GM19043 (cell line): ENCODE results near the gene CALY.

ENCODE experiments used
- ATAC-seq: cut with Tn5 transposase; IDR thresholded peaks from one replicate; pipeline ENCODE4 v1.9.1; 2021; ENCODE audit warnings: low read depth; ENCODE audit not compliant: unreplicated experiment

The CALY gene

DNA sequence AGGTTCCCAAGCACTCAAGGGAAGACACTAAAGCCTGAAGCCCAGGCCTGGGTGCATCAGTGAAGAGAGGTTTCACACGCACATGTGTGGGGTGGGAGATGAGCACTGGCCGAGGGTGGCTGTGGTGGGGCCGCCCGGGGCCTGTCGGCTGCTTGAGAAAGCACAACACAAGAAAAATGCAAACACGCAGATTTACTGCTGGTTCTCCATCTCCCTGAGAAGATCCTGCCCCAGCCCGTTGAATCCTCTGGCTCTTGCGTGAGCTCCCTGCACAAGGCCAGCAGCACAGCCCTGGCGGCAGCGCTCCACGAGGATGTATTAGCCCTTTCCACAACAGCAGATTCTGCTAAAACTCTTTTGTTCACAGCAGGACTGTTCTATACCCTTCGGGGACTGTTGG is 21.8 kb downstream of the CALY start:
- ATAC-seq, result no peak

DNA sequence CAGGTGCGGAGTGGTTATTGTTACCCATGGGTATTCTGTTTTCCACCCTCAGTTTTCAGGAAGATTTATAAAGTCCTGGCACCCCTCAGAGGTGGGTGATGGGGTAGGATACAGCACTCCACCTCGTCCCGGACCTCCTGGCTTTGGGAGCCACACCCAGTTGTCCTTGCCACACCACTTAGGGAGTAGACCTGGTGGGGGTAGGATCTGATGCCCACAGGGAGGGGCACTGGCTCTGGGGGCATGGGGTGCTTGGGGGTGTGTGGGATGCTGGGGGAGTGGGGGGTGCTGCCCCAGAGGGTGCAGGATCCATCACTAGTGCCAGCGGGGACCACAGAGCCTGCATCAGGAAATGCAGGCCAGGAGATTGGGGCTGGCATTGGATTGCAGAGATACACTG is 23.5 kb downstream of the CALY start:
- ATAC-seq, result no peak

DNA sequence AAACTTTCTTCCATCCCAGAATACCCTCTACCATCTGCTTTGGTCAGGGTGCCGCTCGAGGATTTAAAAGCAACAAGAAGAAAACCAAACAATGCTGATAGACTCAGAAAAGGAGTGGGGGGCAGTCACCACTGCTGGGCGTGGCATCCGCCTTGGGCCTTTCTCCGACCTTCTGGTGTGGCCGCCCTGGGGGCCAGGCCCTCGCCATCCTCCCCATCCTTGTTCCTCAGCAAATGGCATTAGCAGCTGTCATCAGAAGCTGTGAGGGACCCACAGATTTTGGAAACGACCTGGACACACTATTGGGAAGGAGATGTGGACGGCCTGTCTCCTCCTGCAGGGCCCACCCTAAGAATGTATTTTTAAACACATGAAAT is 23.9 kb downstream of the CALY start:
- no peak for ATAC-seq

DNA sequence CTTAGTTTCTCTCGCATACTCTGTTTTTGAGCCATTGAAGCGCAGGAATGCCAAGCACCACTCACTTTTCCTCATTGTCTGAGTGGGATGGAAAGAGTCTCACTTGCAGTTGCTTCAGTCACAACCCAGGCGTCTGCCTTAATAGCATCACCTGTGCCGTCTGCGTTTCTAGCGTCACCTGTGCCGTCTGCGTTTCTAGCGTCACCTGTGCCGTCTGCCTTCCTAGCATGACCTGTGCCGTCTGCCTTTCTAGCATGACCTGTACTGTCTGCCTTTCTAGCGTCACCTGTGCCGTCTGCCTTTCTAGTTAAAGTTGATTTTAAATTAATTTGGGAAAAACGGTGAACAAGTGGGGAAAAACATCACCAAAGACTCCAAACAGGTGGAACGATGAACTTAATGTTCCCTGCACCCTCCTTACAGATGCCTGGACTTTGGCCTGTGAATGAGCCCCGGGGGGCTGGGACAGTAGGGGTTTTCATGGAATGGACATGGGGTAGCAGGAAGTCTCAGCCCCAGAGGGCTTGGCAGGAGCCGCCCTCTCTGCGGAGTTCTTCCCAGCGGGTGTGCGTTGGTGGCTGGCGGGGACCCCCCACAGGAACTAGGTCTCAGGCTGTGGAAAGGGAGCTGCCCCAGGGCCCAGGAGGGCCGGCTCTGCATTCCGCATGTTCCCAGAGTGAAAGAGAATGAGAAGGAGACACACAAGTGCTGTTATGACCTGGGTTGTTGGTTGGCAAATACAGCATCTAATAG is 24.5 kb downstream of the CALY start:
- ATAC-seq, result no peak

DNA sequence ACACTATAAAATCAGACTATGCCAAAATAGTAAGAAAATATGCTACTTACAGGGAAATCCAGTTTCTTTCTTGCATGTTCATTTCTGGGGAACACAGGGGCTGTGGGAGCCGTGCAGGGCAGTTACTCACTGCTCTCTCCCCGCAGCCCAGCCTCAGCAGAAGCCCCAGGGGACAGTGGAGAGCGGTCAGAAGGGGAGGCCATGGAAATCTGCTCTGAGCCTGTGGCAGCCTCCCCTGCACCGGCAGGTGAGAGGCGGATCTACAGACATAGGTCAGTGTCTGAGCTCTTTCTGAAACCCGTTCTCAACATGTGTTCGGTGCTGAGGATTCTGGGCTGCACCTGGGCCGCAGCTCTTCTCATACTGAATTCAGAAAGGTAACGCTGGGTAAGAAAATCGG is 25.1 kb downstream of the CALY start:
- no peak for ATAC-seq

DNA sequence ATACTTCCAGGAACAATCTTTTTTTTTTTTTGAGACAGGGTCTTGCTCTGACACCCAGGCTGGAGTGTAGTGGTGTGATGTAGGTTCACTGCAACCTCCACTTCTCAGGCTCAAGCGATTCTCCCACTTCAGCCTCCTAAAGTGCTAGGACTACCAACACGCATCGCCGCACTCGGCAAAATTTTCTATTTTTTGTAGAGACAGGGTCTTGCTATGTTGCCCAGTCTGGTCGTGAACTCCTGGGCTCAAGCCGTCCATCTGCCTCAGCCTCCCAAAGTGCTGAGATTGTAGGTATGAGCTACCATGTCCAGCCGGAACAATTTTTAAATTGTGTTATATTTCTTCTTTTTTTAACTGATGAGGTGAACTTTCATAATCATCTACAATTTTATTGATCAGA is 25.9 kb downstream of the CALY start:
- no peak for ATAC-seq

DNA sequence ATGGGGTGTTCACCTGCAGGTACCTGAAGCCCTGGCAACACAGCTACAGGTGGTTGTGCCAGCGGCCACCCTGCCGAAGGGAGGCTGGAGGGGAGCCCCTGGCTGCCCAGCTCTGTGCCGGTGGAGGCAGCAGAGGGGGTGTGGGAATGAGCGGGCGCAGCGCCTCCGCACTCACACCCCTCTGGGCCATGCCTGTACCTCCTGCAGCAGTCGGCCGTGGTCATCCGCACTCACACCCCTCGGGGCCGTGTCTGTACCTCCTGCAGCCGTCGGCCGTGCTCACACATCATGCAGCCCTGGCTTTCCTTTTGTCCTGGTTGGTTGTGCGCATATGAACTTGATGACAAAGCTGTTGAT is 26.3 kb downstream of the CALY start:
- no peak for ATAC-seq

DNA sequence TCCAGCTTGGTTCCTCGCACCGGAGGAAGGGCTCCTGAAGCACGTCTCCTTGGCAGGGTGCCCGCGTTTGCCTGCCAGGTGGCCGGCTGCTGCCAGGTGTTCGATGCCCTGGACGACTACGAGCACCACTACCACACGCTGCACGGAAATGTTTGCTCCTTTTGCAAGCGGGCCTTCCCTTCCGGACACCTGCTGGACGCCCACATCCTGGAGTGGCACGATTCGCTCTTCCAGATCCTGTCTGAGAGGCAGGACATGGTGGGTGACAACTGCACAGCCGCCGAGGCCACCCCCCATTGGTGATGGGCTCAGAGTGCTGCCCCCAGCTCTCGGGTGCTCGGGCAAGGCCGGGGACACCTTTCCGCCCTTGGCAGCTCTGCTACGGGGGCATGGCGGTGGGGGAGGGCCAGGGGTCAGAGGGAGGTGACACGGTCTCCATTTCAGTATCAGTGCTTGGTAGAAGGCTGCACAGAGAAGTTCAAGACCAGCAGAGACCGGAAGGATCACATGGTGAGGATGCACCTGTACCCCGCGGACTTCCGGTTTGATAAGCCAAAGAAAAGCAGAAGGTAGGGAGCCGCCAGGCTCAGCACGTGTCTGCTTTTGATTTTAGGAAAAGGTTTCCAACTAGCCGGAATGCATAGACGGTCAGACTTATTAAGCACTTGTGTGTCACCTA is 26.8 kb downstream of the CALY start:
- no peak for ATAC-seq

DNA sequence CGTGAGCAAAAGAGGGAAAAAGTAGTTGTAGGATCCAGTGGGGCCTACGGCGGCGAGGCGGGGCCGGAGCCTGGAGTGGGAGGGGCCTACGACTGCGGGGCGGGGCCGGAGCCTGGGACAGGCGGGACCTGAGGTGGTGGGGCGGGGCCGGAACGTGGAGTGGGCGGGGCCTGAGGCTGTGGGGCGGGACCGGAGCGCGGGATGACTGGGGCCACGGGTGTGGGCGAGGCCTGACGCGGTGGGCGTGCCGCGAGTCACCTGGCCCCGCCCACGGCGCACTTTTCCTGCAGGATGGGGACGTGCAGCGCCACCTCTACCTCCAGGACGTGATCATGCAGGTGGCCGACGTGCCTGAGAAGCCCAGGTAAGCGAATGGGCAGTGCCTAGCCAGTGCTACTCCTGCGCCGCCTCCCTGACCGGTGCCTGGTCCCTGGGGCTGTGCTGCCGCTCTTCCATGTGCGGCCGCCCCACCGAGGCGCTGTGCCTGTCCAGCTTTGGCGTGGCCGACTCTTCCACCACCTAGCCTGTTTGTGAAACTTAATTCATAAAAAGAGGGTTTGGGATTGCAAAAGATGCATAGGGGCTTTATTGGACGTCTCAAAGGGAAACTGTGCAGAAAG is 27.5 kb downstream of the CALY start:
- peak; percentile 58 for ATAC-seq

DNA sequence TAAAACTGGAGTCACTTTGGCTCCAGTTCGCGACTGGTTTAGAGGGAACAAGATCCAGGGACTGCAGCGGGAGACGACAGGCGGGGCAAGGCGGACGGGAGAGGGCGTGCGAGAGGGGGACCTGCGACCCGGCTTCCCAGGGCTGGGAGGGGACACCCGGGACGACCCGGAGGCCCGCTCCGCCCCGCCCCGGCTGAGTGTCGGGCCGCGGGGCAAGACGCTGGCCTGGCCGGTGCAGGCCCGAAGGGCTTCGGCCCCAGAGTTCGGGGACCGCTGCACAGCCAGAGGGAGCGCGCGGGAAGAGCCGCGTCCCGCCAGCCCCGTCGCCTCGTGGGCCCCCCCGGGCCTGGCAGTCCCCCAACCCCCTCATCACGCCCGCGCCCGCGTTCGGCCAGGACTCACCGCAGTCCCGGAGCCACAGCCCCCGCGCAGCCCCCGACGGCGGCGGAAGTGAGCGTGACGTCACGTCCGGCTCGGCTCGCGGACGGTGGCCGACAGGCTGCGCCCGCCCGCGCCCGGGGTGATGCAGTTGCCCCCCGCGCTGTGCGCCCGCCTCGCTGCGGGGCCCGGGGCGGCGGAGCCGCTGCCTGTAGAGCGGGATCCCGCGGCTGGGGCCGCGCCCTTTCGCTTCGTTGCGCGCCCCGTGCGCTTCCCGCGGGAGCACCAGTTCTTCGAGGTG is 28.1 kb downstream of the CALY start, which contains the start of the genes TUBGCP2 and ZNF511:
TUBGCP2 (minus strand) TSS at position 452 of the 679 bp plus-strand sequence. CDS start 5,931 bp downstream, outside the sequence.
ZNF511 (plus strand) TSS at position 494 of the 679 bp plus-strand sequence; CDS start at position 524, 30 bp downstream.
- ATAC-seq, result peak; percentile 80

DNA sequence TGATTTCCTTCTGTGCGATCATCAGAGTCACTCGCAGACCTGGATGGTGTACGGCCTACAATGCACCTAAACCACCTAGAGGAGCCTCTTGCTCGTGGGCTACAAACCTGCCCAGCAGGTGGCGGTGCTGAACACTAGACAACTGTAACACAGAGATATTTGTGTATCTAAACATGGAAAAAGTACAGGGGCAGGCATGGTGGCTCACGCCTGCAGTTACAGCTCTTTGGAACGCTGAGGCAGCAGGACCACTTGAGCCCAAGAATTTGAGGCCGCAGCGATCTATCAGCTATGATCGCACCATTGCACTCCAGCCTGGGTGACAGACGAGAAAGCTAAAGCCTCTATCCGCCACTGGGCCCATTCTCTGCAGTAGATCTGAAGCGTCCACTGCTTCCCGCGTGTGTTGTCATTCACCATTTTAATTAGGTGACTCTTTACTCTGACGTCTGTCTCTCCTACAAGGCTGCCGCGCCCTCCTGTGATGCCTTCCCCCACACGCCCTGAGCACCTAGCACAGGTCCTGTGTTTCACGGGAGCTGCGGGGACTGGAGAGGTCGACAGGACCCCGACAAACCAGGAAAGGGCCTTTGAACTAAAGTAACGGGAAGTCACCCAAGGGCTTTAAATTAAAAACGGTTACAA is 28.8 kb downstream of the CALY start:
- peak; percentile 41 for ATAC-seq

DNA sequence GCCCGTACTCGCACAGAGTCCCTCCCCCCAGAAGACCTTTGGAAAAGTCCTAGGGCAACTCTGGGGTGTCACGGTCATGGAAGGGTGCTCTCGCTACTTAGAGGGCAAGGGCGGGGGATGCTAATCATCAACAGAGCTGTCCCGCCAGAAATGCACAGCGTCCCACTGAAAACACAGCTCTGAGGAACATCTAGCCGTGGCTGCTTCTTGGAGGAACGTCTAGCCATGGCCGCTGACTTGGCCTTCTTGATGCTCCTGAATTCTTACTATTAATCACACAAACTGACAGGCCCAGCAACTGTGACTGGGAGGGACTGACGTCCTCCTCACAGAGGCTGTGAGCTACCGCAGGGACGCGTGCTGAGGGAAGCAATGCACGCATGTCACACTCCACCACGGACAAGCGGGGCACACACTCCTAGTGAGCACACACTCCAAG is 29.7 kb downstream of the CALY start:
- ATAC-seq, result no peak

DNA sequence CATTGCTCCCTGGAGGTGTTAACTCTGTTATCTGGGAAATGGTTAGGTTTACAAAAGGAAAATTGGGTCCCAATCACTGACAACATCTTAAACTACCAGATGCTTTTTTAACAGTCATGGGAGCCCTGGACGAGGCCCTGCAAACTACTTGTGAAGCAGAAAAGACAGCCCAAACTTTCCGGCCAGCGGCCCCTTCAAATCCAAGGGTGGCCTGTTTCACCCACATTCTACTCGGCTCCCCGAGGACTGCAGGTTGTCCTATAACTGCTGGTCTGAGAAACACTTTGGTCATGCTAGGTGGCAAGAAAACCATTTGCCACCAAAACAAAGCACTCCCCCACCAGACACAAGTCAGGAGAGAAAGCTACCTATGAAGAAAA is 30.6 kb downstream of the CALY start:
- no peak for ATAC-seq

DNA sequence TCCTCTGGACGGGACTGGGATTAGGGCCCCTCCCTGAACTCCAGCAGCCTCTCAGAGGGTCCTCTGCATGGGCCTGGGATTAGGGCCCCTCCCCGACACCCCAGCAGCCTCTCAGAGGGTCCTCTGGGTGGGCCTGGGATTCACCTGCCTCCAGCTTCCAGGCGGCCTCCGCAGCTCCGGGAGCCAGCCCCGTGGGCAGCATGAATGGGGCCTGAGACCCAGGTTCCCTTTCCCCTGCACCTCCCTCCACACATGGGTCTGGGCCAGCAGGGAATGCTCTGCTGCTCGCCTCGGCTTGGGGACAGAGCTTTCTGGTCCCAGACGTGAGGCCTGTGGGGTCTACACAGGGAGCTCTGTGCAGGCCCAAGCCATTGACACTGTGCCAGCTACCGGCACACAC is 33.5 kb downstream of the CALY start:
- ATAC-seq, result no peak

DNA sequence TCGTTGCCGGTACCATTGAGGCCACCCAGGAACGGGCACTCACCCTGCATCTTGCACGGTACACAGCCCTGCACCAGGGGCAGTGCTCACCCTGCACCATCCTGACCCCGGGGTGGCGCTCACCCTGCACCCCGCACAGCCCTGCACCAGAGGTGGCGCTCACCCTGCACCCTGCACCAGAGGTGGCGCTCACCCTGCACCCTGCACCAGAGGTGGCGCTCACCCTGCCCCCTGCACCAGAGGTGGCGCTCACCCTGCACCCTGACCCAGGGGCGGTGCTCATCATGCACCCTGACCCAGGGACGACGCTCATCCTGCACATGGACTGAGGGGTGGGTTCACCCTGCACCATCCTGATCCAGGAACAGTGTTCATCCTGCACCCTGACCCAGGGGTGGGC is 34.5 kb downstream of the CALY start:
- ATAC-seq, result no peak

DNA sequence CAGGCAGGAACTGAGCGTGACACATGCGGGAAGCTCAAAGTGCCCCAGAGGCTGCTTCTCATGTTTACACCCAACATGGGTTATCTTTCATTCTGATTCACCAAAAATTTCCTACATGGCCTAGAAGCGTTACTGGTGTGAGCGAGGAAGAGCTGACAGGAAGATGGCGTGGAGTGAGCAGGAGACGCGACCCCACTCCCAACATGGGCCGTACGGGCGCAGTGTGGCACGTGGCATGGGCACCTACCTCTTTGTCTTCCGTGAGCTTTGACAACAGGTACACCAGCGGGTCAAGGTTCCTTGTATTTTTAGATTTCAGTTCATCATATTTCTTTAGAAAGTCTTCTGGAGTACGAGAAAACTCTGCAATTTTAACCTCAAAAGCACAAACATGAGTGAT is 37.0 kb downstream of the CALY start:
- no peak for ATAC-seq

DNA sequence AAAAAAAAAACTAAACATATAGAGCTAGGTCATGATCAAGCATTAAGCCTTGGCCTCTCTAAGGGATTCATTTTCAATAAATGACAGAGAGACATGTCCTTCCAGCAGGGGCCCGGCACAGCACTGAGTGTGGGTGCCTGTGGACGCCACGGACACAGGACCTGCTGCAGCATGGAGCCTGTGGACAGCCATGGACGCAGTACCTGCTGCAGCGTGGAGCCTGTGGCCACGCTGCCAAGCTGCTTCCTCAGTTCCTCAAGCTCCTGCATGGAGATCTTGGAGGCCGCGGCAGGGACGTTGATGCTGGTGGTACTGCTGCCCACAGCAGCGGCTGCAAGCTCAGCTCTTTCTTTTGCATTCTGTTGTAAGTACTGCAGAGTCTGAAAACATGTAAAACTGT is 37.5 kb downstream of the CALY start:
- ATAC-seq, result no peak

DNA sequence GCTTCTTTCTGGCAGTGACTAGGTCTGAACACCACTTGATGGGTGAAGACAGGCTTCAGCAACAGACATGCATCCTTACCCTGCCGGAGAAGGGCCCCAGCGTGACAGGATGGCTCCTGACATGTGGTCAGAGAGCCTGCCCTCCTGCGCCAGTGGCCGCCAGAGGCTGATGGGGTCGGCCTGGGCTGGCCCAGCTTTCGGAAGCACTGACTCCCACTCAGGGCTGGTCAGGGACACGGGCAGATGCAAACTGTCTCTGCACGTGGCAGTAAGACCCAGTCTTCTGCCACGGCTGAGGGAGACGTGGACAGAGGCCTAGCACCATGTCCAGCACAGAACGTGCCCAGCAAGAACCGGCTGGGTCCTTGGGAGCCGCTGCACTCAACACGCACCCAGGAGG is 38.2 kb downstream of the CALY start:
- ATAC-seq, result no peak

DNA sequence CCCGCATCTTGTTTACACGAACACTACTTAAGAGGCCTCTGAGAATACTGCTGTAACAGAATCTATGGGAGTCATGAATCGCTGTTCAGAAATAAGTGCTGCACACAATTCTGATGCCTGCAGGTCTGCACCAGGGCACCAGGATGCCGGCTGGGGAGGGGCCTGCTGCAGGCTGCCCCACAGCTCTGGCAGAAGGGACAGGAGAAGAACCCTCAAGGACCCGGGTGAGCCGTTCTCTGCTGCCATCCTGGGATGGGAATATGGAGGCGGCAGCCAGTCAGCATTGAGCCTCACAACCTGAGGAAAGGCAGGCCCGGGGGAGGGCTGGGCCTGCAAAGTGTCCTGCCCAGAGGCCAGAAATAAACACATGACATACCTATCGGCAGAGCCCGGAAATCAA is 39.2 kb downstream of the CALY start:
- ATAC-seq, result no peak

DNA sequence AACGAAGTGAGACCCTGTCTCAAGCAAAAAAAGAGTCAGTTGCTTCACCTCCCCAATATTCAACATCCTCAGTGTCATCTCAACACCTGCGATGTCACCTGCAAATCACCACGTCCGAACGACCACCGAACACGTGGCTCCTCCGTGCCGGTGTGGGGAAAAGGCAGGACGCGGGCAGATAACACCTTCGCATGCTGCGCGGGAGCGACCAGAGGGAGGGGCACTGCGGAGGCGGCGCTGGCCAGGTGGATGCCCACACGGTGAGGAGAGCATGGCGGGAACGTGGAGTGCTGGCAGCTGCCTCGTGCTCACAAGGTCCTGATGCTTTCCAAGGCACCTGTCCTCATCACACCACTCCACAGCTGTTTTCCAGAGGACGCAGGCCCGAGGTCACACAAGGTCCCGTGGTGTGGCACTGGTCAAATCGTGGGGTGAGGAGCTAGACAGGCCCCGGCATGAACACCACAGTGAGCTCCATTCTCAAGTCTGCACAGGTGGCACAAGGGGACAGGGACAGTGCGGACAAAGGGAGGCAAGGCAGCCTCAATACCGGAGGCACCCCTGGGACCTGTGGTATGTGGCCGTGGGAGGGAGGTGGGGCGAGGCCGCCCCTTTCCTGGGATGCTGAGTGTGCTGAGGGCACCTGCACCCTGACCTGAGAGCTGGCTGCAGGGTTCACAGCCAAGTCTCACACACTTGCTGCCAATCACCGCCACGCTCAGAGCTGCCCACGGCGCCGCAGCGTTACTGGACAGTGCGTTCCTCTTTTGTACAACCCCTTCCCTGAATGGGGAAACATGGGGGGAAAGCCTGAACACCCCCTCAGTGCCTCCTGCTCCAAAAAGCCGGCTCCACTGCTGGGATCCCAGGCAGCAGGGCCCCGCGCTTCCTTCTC is 41.0 kb downstream of the CALY start:
- no peak for ATAC-seq
